HG02840 (cell line): Measurements from ENCODE around the gene DPP6.
A peak's percentile ranks its signal among the peaks of the same experiment; 100 is the strongest.
"Not testable (repeated sequence)": the region's sequence is repeated elsewhere in the genome, so short reads cannot be mapped to it uniquely, and the experiment has no call there.

Source experiments
- ATAC-seq: cut with Tn5 transposase; IDR thresholded peaks from one replicate; pipeline ENCODE4 v1.9.1; 2021; ENCODE audit warnings: mild to moderate bottlenecking, moderate library complexity, moderate number of reproducible peaks; ENCODE audit not compliant: unreplicated experiment, low FRiP score

DPP6 gene

DNA sequence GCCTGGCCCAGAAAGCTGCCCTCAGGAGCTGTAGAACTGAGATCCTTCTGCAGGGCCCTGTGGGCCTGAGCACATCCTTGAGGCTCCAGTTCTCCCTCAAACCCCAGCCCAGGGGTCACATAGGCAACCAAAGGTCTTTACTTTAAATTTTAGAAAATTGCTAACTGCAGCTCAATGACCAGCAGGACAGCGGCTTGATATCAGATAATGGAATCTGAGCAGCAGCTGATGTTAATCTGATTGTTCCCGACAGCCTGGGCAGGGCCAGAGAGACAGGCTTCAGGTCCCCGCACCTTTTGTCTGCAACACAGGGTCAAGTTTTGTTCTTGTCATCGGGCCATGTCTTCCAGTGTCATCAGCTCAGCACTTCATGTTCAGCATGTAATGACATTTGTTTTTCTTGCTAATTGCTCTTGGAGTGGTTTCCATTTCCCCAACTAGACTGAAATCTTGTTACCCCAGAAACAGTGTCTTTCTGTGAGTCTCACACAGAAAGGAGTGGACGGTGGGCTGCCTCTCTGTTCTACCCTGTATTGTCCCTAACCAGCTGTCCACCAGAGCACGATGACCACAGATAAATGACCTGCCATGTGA, 859.8 kb downstream of the DPP6 start:
- no peak for ATAC-seq

DNA sequence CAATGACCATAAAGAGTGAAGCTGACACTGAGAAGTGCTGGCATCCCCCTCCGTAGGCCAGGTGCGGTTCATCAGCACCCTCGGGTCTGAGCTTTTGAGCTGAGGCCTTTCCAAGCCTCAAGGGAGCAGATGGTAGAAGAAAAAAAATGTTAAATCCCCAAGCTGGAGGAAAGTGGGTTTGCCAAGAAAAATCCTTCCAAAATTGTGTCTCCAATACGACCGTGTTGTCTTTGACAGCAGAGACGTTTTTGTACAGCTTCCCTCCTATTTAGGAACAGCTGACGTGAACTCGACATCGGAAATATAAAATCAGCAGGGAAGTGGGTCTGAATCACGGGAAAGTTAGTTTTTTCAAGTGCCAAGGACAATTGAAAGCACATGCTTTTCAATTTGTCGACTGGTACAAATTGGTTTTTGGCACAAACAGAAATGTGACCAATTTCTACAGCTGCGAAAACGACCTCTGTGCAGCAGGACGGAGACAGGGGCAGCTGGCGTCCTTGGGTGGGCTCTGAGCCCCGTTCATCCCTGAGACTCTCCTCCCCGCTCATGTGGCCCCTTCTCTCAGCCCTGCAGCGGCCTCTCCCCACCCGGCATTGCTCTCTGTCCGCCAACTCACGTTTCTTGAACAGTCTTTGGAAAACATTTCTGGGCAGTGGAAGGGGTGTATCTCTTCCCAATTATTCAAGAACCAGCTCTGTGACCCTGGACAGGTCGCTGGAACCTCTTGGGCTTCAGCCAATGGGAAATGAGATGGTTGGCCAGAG, 860.9 kb downstream of the DPP6 start:
- no peak for ATAC-seq

DNA sequence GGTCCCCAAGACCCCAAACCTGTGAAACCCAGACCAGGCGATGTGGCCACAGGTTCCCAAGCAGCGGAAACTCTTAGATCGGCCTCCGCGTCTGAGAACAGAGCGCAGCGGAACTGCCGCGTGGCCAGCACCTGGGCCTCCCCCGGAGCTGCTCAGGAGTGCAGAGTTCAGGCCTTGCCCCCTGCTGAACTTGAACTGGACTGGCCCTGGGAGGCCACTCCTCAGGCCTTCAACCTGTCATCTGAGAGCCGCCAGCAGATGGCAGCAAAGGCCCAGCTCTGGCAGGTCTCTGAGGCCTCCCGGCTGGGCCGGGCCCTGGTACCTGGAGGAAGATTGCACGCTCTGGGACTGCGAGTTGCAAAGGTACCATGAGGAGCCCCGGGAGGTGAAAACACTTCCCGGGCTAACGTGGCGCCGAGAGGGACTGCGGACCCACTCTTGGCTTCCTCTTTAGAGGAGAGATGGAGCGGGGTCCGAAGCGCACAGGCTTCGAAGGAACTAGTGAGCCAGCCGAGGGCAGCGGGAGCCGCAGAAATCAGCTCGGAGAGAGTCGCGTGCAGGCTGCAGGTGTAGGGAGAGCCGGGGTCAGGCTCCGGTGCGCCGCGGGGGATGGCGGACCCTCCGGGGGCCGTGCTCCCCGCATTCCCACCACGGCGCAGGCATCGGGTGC, 861.6 kb downstream of the DPP6 start:
- ATAC-seq, result peak; percentile 98

DNA sequence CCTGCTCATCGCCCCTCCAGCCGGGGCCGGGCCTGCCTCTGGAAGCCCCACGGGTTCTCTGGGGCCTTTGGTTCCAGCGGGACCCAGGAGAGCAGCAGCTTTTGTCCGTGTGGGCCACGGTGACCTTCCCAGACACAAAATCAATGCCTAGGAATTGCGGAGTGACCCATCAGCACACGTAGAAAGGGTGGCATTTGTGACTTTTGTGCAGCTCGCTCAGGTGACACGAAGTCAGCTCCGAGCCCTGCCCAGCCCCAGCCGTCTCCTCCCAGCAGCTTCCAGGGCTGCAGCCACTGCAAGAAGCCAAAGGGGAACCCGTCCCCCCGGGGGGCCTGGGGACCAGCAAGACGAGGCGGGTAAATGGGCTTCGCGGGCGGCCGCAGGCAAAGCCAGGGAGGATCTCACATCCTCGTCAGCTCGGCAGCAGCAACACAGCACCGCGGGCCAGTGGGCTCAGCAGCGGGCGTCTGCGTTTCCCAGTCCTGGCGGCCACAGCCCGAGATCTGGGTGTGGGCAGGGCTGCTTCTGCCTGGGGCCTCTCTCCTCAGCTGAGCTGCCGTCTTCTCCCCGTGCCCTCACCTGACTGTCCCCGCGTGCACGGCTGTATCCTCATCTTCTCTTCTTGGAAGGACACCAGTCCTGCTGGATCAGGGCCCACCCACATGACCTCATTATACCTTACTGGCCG, 862.3 kb downstream of the DPP6 start:
- ATAC-seq, result no peak

DNA sequence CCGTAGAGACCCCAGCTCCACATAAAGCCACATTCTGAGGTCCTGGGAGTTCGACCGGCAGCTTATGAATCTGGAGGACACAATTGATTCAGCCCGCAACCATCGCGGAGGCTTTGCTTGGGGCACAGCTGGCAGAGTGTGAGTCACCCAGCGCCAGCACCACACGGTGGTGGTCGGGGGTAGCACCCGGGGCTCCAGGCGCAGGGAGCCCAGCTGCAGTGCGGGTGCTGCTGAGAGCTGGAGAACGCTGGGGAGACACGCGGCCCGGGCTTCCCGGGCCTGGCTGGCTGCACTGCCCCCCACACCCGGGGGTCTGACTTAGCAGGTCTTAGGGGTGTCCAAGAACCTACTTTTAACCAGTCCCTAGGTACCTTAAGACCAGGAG, 862.8 kb downstream of the DPP6 start:
- no peak for ATAC-seq

DNA sequence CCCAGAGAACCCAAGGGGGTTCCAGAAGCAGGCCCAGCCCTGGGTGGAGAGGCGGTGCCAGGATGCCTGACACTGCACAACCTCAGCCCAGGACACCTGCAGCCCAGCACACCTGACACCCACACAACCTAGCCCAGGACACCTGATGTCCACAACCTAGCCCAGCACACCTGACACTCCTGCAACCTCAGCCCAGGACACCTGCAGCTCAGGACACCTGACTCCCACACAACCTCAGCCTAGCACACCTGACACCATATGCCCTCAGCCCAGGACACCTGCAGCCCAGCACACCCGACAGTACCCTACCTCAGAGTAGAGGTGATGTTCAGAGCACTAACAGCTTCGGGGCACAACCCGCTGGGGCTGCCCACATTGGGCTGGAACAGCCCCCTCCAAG, 863.4 kb downstream of the DPP6 start:
- no peak for ATAC-seq

DNA sequence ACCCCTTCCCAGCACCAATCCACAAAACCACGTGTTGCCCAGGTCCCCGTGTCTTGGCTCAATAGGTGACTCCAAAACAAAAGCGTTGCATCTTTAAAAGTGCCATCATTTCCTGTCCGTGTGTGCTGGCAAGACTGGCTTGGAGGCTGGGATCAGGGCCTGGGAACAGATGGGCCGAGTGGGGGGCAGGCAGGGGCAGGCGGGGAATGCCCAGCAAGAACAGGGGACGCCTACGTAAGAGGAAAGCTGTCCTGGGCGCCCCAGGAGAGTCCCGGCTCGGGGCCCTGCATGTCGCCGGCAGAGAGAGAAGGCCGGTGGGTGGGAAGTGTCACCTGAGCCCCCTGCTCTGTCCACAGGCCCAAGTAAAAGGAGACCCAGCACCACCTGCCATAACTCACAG, 864.2 kb downstream of the DPP6 start:
- no peak for ATAC-seq

DNA sequence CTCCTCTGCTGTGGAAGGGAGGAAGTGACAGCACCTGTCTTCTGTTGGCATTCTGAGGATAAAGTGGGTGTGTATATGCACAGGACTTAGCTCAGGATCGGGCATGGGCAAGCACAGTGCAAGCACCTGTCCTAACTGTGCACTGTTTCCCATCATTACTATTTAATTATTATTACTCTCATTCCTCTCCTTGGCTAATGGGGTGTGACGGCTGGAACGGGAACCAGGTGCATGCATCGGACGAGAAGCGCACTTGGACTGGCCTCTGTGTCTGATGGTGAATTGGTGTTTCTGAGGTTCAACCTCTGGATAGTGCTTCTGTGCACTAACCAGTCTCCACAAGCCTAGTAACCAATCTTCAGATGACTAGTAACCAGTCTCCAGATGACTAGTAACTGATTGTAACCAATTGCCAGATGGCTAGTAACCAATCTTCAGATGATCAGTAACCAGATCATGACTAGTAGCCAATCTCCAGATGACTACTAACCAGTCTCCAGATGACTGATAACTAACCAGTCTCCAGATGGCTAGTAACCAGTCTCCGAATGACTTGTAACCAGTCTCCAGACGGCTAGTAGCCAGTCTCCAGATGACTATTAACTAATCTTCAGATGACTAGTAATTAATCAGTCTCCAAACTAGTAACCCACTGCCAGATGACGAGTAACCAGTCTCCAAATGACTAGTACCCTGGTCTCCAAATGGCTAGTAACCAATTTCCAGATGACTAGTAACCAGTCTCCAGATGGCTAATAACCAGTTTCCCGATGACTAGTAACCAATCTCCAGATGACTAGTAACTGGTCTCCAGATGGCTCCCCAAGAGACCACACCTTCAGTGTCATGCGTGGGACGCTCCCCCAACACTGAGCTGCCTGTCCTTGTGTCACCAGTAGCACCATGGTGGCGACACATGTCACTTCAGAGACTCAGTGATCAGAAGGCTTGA, 864.9 kb downstream of the DPP6 start:
- no peak for ATAC-seq

DNA sequence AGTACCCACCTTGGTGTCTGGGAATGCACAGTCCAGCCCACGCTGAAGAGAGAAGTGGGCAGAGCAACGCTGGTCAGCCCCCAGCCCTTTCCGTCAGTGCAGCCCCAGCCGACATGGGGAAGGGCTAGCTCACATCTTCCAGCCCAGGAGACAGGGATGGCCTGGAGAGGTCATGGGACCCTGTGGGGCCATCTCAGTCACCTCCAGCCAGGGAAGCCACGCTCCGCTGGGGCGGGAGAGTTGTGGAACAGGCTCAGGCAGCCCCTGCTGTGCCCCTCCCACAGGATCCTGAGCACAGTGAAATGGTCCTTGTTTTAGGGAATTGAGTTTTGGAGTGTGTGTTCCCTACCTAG, 865.6 kb downstream of the DPP6 start:
- no peak for ATAC-seq

DNA sequence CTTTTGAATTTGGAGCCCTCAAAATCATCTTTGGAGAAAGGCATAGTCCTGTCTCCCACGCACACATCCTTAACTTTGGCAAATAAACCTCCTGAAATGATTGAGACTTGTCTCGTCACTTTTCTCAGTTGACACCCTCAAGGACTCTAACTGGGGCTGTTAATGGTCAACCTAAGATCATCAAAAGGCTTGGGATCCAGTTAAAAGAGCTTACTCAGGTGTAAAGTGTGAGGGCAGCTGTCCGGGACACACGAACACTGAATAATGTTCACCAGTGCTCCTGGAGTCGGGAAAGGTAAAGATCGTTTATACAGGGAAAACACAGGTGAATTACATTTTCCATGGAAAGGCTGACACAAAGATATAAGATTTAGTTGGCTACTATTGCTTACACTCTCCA, 866.1 kb downstream of the DPP6 start:
- ATAC-seq, result no peak

DNA sequence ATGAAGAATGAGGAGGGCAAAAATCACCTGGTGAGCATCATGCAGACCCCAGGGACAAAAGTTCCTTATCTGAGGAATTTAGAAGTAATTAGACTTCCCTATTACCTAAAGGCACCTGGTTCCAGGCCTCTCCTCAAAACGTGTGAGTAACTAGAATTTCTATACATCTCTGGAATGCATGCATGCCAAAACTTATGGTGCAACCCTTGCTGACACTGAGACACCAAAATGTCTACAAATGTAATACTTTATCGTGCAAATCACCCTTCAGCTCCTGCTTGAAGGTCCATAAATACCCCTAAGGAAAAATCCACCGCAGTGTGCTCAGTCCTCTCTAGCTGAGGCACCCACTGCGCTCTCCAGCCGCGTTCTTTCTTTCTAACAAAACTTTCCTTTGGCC, 866.5 kb downstream of the DPP6 start:
- no peak for ATAC-seq

DNA sequence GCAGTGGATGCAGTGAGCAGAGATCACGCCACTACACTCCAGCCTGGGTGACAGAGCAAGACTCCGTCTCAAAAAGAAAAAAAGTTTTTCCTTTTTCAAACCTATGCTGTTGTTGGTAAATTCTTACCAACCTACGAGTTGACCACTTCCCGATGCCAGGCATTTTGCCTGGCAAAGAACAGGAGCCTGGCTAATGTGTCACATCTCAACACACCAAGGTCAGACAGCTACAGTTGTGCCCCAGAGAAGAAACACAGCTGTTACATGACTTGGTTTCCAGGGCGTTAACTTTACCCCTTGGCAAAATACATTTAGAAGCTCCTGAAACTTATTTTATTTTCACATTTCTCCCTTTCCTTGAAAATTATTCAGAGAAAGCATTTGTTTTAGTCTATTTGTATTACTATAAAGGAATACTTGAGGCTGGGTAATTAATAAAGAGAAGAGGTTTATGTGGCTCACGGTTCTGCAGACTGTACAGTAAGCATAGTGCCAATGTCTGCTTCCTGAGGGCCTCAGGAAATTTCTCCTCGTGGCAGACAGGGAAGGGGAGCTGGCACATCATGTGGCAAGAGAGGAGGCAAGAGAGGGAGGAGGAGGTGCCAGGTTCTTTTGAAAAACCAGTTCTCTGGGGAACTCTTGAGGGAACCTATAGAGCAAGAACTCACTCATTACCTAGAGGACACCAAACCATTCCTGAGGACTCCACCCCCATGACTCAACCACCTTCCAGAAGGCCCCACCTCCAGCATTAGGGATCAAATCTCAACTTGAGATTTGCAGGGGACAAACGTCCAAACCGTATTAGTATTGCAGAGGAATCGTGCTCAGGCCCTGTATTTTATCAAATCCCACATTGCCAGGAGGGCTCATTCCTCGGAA, 867.4 kb downstream of the DPP6 start:
- ATAC-seq, result no peak

DNA sequence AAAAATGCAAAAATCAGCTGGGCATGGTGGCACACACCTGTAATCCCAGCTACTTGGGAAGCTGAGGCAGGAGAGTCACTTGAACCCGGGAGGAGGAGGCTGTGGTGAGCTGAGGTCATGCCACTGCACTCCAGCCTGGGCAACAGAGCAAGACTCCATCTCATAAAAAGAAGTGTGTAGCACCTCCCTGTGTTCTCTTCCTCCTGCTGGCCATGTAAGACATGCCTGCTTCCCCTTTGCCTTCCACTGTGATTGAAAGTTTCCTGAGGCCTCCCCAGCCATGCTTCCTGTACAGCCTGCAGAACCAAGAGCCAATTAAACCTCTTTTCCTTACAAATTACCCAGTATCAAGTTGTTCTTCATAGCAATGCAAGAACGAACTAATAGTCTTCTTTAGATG, 870.3 kb downstream of the DPP6 start:
- ATAC-seq, result not testable (repeated sequence)

DNA sequence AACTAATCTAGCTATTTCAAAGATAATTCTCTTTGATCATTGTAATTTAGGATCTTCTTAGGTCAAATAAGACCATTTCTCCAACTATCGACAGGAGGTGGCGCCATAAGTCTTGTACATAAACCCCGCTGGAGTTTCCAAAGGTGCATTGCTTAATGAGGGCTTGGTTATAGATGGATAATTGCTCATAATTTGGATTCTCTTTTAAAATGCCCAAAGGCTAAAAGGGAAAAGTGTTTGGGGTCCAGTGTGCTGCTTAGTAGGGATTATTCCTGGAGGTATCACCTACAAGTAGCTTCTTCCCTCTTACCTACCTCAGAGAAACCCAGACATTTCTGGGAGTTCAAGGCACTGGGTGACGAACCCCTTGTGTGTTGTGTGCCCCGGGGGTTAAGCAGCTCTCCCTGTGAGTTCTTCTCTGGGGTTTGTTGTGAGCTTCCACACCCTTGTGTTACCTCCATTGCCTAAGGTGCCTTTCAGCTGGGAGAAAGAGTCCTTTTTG, 875.5 kb downstream of the DPP6 start:
- peak; percentile 40 for ATAC-seq

DNA sequence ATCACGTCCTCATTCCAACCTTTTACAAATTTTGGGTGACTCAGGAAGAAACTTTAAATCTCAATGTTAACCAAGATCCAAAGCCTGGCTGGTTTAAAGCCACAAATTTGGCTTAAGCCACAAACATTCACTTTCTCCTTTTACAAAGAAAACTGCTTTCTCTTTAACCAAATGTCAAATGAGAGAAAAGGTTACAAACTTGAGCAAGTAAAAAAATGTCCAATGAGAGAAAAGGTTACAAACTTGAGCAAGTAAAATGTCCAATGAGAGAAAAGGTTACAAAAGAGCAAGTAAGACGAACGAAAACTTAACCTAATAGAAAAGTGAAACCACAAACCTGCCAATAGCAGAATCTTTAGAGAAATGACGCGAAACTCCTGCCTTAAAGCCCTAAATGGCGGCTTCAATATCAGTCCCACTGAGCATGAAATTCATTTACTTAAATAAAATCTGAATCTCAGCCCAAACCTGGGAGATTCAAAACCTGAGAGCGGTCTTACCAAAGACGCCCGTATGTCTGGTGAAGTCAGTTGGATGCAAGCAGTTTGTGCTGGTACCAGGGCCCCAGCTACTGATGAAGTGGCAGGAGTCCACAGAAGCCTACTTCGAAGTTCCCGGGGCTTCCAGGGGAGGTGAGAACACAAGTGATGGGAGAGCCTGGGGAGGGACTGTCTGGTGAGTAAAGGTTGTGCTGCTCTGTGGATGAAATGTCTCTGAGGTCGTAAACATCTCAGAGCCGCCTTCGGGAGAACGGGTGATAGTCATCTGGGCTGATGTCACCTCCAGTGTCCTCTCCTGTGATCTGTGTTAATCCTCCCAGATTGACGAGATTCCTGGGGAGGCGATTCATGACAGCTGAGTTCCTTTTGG, 876.2 kb downstream of the DPP6 start:
- ATAC-seq, result peak; percentile 87

DNA sequence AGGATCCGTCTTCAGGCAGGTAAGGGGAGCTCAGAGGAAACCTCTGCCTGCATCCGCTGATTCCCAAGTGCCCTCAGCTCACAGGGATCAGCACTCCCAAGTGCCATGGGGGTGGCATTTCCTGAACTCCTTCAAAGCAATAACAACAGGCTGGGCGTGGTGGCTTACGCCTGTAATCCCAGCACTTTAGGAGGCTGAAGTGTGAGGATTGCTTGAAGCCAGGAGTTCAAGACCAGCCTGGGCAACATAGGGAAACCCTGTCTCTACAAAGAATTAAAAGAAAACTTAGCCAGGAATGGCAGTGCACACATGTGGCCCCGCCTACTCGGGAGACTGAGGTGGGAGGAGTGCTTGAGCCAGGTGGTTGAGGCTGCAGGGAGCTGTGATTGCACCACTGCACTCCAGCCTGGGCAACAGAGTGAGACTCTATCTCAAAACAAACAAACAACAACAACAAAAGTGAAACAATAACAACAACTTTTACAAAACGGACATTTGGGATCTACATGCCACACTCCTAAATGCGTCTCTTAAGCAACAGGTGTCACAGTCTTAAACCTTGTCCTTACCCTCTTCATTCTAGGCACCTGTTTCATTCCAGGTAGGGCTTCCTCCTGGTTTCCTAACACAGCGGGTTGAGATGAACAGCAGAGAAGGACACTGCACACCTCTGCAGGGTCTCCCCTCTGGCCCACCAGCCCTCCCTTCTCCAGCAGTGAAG, 877.0 kb downstream of the DPP6 start:
- no peak for ATAC-seq

DNA sequence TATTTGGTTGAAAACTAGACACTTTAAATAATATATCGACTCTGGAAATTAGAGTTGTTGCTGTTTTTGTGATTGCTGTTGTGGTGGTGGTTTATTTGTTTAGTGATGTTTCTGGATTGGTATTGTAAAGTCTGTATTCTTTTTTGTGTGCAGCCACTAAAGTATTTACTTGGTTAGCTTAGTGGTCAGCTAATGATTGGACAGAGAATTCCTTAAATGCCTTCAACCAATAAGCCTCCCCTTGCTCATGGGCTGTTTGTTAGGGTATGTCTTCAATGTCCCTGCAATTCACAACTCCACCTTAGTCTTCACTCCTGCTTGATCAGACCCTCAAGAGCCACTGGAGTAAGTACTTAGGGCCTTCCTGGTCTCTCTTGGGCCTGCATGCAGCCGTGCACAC, 879.7 kb downstream of the DPP6 start:
- no peak for ATAC-seq
